Esophagus squamous epithelium (tissue), 4 donors: ENCODE measurements around the gene CELF4.

ENCODE experiments used
- CTCF ChIP-seq, 6 experiments: fragments of 450-650 bp in 4 of 6; fragments of 200-600 bp in 2 of 6; sonication (generic) in 2 of 6; IDR thresholded peaks; one replicate each; pipeline ENCODE4 v1.5.1; 2016 to 2019; ENCODE audit warnings: antibody characterized with exemption in 6 of 6, mild to moderate bottlenecking in 4 of 6, moderate library complexity in 4 of 6
- POLR2A ChIP-seq, 4 donors: fragments of 450-650 bp; IDR thresholded peaks; one replicate each; pipeline ENCODE4 v1.6.1; 2017; ENCODE audit warnings: antibody characterized with exemption in 4 of 4, mild to moderate bottlenecking in 4 of 4, moderate library complexity in 3 of 4

- TF ChIP-seq POLR2A (IDR thresholded peaks at IDR 0.05) (no peak), CTCF (IDR thresholded peaks at IDR 0.05) (no peak)
These were observed 187.1 kb downstream of the CELF4 start for GRCh38 chr18:37378336-37379010.
